NCI-H1417 (cell line): ENCODE measurements around the gene OVCH1.
A peak's percentile ranks its signal among the peaks of the same experiment; 100 is the strongest.
"Not testable (repeated sequence)": the region's sequence is repeated elsewhere in the genome, so short reads cannot be mapped to it uniquely, and the experiment has no call there.

Source experiments
- DNase-seq, 3 experiments: peaks; one replicate each; lab custom pipeline; 2025; lab: John Stamatoyannopoulos, UW

OVCH1 gene

DNA sequence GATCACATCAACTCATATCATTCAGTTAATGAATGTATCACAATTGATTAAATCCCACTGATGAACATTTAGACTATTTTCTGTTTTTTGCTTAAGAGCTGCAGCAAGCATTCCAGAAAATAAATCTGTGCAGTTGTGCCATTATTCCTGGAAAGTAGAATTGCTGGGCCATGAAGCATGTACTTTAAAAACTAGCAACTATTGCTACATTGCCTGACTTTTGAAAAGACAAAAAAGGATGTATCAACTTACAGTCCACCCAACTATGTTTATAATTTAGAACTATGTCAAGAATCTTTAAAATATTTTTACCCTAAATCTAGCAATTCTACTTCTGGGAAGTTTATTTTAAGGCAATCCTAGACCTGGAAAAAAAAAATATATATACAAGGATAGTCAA is 83.1 kb downstream of the OVCH1 start:
- DNase-seq: no peak

- no peak for DNase-seq
Observed at GRCh38 chr12:29405561-29405960, 91.9 kb downstream of the OVCH1 start.

DNA sequence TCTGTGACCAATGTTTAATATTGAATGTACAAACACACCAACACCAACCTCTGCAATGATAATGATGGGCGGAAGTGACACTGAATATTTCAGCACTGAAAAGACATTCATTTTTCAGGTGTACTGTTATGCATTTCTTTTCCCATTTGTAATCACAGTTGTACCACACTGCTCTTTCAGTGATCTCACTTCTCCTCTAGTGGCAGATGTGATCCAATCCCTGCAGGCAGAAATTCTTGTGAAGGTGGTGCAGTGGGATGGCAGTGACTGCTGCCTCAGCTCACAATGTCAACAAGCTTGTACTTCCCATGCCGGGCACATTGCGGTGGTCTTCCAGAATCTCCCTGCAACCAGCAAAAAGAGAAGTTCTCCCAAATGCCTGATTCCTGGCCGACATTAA is 93.5 kb downstream of the OVCH1 start:
- DNase-seq: no peak

GRCh38 chr12:29402437-29402836 is 95.0 kb downstream of the OVCH1 start:
- no peak for DNase-seq

DNA sequence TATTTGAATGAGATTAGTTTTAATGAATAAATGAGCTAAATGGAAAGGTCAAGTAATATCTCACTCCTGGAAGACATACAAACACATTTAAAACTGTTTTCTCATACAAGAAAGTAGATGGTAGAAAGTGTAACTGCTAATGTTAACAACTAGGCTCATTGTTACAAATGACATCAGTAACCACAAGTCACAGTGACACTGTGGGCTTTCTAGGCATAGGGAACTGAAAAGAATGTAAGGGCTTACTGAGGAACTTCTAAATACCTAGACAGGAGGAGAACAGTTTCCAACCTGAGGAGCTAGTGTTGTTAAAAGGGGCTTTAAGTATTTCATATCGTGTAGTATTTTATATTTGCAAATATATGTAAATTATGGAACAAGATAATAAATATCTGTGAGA is 99.0 kb downstream of the OVCH1 start:
- DNase-seq: no peak

DNA sequence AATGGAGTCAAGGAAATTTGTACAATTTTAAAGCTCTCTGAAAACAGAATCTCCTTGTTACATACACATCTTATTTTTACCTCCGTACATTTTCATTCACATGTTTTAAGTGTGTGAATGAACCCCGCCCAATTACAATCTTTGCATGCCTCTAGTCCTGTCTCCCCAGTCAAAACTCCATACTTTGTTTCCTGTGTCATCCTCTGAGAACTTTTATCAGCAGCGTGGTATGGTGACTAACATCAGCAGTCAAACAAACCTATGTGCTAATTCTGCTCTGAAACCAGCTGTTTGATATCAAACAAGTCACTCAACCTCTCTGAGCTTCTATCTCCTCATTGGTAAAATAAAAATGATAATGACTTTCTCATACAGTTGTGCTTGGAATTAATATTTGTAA is 100.7 kb downstream of the OVCH1 start:
- DNase-seq: no peak

GRCh38 chr12:29395356-29395755 is 102.1 kb downstream of the OVCH1 start:
- no peak for DNase-seq

- not testable (repeated sequence) for DNase-seq
Observed at GRCh38 chr12:29390419-29390818, 107.1 kb downstream of the OVCH1 start.

- DNase-seq: no peak
Observed at GRCh38 chr12:29389295-29389919, 108.1 kb downstream of the OVCH1 start.

DNA sequence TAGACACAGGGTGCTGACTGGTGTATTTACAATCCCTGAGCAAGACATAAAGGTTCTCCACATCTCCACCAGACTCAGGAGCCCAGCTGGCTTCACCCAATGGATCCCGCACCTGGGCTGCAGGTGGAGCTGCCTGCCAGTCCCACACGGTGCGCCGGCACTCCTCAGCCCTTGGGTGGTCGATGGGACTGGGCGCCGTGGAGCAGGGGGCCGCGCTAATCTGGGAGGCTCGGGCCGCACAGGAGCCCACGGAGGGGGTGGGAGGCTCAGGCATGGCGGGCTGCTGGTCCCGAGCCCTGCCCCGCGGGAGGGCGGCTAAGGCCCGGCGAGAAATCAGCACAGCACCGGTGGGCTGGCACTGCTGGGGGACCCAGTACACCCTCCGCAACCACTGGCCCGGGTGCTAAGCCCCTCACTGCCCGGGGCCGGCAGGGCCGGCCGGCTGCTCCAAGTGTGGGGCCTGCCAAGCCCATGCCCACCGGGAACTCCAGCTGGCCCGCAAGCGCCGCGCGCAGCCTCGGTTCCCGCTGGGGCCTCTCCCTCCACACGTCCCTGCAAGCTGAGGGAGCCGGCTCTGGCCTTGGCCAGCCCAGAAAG is 111.3 kb downstream of the OVCH1 start:
- not testable (repeated sequence) for DNase-seq

- not testable (repeated sequence) for DNase-seq
Observed at GRCh38 chr12:29385194-29385593, 112.3 kb downstream of the OVCH1 start.

DNA sequence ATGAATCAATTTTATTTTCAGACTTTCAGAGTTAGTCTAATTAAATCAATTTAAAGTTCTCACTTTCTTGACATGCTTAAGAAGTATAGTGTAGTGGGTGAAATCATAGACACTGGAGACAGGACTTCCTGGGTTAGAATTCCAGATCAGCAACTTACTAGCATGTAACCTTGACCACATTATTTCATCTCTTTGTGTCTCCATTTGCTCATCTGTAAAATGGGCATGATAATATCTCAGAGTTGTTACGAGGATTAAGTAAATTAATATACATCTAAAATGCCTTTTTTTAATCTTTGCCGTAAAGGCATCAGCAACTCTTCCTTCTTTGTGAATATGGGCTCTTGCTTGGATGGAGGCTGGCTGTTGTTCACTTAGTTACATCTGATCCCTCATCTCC is 115.2 kb downstream of the OVCH1 start:
- DNase-seq: peak in 1 of 3 experiments; percentile 45

DNA sequence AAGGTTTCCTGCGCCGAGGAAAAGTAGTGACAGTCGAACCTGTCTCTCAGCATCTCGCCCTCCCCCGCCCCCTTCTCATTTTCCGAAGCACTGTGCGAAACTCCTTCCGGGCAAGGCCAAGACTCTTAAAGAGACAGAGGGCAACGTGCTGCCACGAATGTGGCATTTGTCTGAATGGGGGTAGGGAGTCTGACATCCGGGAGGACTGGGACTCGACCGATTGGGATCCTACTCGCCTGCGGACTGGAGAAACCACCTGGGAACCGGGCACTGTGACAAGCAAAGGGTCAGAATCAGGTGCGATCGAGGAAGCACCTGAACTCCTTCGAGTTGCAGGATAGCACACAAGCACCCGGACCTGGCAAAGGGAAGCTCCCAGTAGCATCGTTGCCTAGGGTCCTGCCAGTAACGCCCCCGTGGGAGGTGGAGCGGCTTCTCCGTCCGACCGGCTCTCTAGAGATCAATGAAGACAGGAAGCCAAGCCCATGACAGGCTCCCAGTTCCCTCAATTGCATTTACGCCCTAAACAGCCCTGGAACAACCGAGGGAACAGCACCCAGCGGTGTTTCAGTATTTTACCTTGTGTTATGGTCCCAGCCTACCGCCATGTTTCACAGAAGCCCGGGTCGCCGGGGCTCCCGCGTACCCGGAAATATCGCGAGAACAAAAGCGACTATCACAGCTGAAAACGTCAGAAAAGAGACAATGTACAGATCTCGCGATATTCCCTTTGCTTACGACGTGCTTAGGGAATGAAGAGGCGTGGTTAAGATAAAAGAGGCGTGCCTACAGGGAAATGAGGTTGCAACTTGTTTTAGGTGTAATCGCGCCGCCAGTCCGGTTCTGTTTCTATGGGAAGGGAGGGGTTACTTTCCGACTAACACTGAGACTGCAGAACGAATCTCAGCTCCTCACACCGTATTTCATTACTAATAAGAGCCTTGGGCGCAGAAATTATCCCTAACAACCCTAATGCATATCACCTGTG is 116.7 kb downstream of the OVCH1 start, which contains the start of gene ERGIC2:
TSS of gene ERGIC2 (minus strand) at position 637 of the 988 bp plus-strand sequence. CDS start 9,539 bp downstream, outside the sequence.
- peak; percentile 98 to 100 (median 98) for DNase-seq
